Measurements from ENCODE around the gene DROSHA.

GRCh38 chr5:31433229-31433628 lies 98.7 kb downstream of the DROSHA start:
- TF ChIP-seq POLR2A (IDR thresholded peaks at IDR 0.05; ENCODE audit: low read depth, low read length): no peak
- TF ChIP-seq MXI1 (IDR thresholded peaks at IDR 0.05; ENCODE audit: borderline replicate concordance, low read depth, low read length): no peak
- no peak for TF ChIP-seq CTCF (conservative IDR thresholded peaks at IDR 0.05; ENCODE audit: low read depth, low read length)
- TF ChIP-seq SMC3 (IDR thresholded peaks at IDR 0.05; ENCODE audit: low read depth, low read length): no peak
- no peak for TF ChIP-seq BHLHE40 (IDR thresholded peaks at IDR 0.05; ENCODE audit: low read depth, low read length)
- TF ChIP-seq MAZ (IDR thresholded peaks at IDR 0.05; ENCODE audit: borderline replicate concordance, low read depth, low read length): no peak
- no peak for TF ChIP-seq RFX5 (IDR thresholded peaks at IDR 0.05; ENCODE audit: low read depth, low read length)
